NCI-H2196 treated with DMSO at 0.1 percent for 48 hours (cell line): ENCODE measurements around the gene MTMR12.

Experiments used
- DNase-seq: peaks from one replicate; lab custom pipeline; 2025; ENCODE audit not compliant: unreplicated experiment; lab: John Stamatoyannopoulos, UW

MTMR12 gene, protein sequence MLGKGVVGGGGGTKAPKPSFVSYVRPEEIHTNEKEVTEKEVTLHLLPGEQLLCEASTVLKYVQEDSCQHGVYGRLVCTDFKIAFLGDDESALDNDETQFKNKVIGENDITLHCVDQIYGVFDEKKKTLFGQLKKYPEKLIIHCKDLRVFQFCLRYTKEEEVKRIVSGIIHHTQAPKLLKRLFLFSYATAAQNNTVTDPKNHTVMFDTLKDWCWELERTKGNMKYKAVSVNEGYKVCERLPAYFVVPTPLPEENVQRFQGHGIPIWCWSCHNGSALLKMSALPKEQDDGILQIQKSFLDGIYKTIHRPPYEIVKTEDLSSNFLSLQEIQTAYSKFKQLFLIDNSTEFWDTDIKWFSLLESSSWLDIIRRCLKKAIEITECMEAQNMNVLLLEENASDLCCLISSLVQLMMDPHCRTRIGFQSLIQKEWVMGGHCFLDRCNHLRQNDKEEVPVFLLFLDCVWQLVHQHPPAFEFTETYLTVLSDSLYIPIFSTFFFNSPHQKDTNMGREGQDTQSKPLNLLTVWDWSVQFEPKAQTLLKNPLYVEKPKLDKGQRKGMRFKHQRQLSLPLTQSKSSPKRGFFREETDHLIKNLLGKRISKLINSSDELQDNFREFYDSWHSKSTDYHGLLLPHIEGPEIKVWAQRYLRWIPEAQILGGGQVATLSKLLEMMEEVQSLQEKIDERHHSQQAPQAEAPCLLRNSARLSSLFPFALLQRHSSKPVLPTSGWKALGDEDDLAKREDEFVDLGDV

DNA sequence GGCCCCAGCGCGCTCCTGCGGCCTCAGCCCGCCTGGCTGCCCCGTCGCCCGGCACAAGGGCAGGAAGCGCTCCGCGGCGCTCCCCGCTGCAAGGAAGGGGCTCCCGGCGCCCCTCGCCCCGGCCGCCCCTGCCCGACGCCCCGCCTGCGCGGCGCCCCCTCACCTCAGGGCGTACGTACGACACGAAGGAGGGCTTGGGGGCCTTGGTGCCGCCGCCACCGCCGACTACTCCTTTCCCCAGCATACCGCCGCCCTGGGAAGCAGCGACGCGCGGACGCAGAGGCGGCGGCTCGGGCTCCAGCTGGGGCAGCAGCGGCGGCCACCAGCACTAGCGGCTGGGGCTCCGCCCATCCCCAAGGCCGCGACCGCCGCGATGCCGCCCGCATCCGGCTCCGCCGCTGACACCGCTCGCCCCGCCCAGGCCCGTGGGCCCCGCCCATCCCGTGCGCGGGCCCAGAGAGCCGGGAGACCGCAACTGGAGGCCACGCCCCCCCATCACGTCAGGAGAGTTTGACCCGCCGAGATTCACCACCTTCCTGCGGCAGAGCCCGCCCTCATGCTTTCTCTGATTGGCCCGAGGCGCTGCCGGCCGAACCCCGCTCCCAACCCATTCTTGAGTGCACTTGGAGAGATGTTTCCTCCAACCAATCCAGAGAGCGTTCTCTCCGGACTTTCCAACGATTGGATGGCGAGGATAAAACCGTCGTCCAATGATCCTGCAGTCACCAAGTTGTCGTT, at the start of gene MTMR12:
Gene MTMR12, minus strand, starts transcription at position 345 of the 738 bp plus-strand sequence. Its CDS starts 101 bp downstream, at position 244.
- DNase-seq = peak; percentile 100

DNA sequence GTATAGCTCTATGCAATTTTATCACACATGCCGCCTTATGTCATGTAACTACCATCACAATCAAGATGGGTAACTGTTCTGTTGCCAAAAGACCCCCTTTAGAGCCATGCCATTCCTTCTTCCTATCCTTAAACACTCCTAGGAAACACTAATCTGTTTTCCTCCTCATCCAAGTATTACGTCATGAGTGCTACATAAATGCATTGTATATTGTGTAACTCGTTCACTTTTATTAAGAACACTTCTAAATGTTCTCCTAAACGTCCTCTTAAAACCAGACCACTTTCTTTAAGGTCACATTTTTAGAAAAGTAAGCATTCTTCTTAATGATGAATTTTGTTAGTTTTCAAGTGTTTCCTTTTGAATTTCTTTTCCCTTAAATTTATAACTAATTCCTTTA, 49.8 kb upstream of the MTMR12 start:
- no peak for DNase-seq

DNA sequence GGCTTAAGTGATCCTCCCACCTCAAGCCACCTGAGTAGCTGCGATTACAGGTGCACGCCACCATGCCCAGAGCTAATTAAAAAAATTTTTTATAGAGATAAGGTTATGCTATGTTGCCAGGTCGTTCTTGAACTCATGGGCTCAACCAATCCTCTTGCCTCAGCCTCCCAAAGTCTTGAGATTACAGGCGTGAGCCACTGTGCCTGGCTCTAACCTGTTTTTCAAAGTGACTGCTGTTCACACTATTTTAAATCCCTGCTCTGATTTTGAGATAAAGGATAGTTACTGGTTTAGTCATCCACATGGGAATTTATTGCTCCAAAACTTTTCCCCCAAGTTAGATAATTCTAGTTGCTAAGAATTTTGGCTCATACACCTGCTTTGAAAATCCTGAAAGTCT, 48.2 kb upstream of the MTMR12 start:
- no peak for DNase-seq

DNA sequence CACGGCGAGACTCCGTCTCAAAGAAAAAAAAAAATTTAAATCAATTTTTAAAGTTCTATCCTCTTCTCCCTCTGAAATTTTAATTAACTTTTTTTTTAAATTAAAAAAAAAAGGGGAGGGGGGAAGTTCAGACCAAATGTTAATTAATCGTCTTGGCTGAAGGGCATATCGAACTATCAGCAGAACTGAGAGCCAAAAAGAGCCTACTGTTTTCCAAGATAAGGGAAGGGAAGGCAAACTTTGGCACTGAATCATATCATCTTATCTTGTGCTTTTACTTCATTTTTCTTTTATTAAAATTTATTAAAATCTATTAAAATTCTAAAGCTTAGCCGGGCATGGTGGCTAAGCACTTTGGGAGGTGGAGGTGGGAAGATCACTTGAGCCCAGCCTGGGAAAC, 45.9 kb upstream of the MTMR12 start:
- no peak for DNase-seq

DNA sequence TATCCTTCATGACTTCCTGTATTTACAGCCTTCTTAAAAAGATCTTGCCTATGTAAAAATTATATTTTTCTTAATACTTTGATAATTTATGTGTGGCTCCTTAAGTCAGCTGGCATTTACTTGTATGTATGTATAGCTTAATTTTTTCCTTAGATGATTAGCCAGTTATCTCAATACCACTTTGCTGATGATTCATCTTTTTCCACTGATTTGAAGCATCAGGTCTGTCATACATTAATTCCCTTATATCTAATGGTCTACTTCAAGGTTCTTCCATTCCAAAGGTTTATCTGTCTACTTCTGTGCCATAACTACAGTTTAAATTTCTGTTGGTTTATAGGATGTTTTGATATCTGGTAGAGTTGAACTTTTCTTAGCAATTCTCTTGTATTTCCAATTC, 44.9 kb upstream of the MTMR12 start:
- no peak for DNase-seq

DNA sequence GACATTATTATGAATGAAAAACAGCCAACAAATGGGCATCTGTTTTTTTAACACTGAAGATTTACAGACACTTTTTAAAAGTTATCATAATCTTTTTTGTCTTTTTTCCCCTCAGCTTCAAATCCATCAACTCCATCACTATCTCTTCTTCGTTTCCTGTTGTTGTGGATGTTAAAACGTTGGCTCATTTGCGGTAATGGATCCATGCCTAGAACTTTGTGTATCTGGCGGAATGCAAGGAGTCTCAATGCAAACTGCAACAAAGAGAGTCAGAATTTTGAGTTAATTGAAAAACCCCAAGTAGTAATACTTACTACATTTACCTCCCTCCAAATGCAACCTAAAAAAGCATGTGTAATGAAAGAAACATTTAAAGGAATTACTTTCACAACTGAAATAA, 42.9 kb upstream of the MTMR12 start:
- DNase-seq = no peak

DNA sequence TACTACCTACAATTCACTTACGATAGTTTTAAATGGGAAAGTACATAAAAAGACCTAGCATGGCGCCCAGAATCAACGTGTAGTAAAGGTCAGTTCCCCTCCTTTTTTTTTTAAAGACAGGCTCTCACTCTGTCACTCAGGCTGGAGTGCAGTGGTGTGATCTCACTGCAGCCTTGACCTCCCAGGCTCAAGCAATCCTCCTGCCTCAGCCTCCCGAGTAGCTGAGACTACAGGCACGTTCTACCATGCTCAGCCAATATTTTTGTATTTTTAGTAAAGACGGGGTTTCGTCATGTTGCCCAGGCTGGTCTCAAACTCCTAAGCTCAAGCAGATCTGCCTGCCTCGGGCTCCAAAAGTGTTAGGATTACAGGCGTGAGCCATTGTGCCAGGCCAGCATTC, 40.7 kb upstream of the MTMR12 start:
- no peak for DNase-seq

DNA sequence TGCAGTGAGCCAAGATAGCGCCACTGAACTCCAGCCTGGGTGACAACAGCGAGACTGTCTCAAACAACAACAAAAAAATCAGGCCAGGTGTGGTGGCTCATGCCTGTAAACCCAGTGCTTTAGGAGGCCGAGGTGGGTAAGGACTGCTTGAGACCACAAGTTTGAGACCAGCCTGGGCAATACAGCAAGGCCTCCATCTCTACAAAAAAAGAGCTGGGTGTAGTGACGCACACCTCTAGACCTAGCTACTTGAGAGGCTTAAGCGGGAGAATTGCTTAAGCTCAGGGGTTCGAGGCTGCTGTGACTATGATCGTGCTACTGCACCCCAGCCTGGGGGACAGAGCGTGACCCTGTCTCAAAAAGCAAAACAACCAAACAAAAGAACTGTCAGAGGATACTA, 39.9 kb upstream of the MTMR12 start:
- no peak for DNase-seq

DNA sequence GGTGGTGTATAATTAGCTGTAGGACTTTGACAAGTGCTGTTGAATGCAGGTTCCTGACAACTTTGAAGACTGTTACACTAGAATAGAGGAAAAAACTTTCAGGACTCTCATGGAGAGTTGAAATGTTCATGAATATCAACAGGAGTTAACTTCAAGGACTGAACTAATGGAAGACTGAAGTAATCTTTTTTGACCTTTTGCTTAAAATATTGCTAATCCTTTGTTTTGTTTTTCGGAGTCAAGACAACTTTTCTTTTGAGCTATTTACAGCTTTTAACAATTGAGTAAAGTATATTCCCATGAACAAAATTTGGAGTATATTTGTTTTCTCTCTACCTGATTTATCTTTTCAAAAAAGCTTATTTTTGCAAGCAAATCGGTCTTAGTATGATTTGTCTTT, 34.1 kb upstream of the MTMR12 start:
- DNase-seq = no peak

DNA sequence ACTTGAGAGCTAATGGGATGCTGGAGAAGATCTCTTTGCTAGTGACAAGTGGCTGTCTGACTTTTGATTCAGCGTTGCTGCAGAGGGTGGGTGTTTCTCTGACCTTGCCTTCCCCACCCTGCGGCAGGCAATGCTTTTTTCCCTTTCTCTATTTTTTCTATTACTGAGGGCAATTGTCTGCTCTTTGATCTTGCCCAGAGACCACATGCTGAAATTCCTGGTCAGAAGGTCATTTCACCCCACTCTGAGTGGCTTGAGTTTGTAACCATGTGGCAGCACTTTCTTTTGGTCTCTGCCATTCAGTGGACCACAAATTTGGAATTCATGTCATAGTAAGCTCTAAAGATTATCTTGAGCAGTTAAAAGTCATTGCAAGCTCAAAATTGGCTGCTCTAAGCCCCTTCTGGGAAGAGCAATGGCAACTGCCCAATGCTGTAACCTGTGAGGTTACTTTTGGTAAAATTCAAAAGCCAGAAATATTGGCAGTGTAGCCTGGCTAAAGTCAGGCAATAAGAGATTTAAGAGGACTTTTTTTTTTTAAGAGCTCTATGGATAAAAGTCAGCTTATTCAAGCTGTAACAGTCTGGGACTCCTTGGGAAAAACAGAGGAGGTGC, 30.4 kb upstream of the MTMR12 start:
- DNase-seq = no peak

DNA sequence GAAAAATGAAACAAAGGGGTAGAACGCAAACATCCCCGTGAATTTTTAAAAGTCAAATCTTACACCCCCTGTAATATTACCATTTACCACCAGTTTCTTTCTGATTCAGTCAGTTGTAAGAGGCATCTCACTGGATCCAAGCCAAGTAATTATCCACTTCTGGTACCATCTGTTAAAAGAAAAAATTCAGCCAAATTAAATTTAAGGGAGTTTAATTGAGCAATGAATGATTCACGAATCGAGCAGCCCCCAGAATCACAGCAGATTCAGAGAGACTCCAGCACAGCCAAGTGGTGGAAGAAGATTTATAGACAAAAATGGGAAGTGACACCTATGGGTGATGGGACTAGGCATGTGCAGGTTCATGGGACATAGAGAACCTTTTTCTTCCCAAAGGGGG, 29.9 kb upstream of the MTMR12 start:
- DNase-seq = no peak

DNA sequence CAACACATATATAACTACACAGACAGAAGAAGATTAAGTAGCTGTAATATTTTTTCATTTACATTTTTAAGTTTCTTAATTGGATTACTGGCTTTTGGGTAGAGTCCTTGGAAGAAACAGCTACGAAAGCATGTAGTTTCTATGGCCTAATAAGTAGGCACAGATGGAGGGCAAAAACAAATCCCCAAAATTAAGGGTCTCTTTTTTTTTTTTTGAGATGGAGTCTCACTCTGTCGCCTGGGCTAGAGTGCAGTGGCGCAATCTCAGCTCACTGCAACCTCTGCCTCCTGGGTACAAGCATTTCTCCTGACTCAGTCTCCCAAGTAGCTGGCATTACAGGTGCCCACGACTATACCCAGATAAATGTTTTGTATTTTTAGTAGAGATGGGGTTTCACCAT, 27.1 kb upstream of the MTMR12 start:
- no peak for DNase-seq

DNA sequence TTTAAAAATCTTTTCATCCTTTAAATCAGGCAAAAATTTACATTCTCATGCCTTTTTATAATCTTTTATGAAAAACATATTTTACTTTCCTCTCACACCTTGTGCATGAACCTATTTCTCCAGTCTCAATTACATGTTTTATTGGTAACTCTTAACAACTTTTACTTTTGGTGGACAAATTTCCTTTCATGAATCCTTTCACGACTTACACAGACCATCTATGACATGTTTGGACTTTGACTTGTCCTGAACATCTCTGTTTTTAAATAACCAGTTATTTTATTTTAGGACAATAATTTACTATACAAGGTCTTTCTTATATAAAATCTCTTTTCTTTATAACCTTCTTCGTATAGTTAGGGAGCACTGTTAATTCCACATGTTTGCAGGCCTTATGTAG, 26.5 kb upstream of the MTMR12 start:
- DNase-seq = no peak

DNA sequence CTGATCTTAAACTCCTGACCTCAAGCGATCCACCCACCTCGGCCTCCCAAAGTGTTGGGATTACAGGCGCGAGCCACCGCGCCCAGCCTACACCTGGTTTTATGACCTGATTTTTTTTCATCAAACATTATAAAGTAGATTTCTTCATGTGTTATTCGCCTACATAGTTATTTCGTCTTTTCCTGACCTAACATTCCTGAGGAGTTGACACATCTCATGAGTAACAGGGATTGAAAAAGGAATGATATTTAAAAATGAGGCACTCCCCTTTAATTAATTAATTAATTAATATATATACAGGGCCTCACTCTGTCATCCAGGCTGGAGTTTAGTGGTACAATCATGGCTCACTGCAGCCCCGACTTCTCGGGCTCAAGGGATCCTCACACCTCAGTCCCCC, 20.2 kb upstream of the MTMR12 start:
- no peak for DNase-seq

DNA sequence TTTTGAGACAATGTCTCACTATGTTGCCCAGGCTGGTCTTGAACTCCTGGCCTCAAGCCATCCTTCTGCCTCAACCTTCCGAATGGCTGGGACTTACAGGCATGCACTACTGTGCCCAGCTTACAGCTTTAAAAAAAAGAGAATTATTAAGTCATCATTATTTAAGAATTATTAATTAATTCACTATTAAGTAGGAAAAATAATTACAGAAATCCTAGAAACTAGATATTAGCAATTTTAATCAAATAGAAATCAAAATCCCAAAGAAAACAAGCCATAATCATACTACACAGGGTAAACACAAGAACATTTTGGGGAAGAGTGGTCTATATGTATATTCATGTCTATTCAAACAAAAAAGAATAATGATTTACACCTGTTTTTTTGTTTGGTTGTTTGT, 19.6 kb upstream of the MTMR12 start:
- no peak for DNase-seq

DNA sequence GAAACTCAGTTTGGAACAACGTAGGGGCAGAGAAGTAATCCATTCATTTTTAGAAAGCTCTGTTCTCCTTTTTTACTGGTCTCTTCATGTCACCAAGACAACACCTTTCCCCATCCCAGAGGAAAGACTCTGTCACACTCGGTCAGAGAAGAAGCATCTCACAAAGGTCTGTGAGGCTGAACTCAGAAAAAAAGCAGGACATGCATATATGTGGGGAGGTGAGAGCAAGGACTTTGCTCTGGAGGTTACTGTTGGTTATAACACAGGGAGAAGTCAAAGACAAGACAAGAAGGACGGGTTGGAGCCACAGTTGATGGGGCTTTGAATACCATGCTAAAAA, 19.2 kb upstream of the MTMR12 start:
- no peak for DNase-seq

DNA sequence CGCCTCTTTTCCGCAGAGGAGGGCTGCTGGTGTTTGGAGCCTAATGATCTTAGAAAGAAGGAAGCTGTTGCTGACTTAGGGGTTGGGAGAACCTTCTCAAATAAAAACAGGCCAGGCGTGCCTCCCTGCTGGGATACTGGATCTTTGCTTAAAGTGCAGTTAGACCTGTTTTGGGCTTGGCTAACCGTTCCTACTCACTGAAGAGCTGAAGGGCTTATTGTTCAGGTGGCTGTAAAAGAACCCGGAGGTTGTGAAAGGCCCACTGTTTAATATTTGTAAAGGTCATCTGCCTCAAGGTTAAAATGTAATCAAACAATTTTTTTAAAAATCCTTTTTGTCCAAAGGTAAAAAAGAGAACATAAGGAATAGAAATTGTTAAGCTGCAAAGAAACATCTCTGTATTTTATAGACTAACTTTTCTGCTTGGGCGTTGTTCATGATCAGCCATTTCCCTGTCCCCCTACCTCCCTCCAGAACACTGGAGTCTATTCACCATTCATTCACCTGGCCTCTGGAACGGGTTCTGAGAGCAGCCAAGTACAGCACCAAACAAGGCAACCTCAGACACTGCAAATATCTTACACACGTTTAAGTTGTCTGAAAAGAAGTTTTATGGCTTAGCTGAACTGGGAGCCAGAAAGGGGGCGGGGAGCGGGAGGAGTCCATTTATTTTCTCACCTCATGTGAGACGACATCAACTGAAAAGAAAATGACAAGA, 18.6 kb upstream of the MTMR12 start:
- no peak for DNase-seq

DNA sequence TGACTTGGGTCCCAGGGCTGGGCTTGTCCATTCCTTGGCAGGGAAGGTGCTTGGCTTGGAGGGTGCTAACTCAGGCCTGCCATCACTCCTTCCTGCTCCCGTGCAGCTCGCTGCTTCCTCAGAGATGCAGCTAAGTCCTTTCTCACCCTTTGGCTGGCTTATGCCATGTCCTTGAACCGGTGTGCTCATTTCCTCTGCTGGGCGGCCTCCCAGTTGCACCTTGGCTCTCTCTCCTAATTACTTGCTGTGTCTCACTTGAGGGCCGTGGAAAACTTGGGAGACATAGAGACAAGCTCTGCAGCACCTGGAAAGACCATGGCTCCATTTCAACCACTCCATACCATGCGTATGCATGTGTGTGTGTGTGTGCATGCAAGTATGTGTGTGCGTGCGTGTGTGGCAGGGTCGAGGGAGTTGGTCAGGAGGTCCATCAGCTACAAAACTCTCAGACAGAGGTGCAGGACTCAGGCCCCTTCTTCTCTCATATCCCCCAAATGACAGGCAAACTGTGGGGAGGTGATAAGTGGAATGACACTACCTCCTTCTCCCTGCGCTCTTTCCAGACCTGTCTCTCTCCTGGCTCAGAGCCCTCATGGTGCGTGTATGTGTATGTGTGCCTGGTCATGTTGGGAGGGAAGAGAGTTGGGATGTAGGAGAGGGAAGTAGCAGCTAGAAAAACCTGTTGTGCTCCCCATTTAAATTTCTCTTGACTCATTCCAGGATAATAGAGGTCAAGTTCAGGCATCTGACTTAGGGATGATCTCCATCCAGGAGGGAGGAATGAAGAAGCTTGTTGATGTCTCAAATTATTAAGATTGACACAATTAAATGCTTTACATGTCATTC, 17.6 kb upstream of the MTMR12 start:
- no peak for DNase-seq

DNA sequence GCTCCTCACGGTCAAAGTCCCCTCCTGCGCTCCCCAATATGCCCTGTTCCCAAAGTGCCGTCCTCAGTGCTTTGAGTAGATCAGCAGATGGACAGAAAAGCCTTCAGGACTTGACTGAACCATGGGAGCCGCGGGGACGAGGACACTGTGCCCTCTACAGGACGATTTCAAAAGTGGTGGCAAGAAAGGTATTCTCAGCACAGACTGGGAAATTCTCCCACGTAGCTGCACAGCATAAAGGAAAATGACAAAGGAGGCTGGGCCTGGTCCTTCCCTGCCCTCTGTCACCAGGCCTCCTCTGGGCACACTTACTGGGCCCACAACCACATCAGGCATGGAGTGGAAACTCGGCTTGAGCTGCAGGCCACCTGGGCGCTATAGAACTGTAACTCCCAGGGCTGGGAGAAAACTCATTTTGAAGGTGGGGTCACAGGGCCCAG, 16.7 kb upstream of the MTMR12 start:
- DNase-seq = peak; percentile 20

DNA sequence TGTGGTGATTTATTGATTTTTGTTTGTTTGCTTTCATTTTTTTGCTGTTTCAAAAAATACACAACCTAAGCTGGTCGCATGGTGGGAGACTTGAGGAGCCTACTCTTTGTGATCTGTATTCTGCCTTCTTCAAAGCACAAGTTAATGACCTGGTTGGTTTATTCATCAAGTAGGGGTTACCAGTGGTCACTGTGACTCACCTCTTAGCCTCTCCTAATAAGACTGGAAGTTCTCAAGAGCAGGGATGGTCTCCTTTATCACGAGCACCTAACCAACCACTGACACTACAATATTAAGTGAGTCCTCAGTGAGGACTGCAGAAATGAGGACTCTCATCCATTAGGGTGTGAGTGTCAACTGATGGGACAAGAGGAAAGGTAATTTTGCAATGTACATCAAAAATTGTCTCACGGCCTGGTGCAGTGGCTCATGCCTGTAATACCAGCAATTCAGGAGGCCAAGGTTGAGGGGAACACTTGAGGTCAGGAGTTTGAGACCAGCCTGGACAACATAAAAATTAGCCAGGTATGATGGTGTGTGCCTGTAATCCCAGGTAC, 13.6 kb upstream of the MTMR12 start:
- no peak for DNase-seq
